OCI-LY7 (cell line): Measurements from ENCODE around the gene KRT38.

Experiments
- CTCF ChIP-seq: fragments of 200-600 bp; sonication (generic); conservative IDR thresholded peaks from 2 replicates; pipeline ENCODE4 v1.5.1; 2014; ENCODE audit warnings: mild to moderate bottlenecking, antibody characterized with exemption, low read length, moderate library complexity, mixed read lengths
- EZH2phosphoT487 ChIP-seq: fragments of 200-600 bp; sonication (generic); IDR thresholded peaks from 2 replicates; pipeline ENCODE4 v1.6.1; 2018; ENCODE audit warnings: low read depth, borderline replicate concordance, mild to moderate bottlenecking, mixed run types, antibody characterized with exemption, low read length, moderate library complexity, mixed read lengths

- TF ChIP-seq CTCF (no peak), EZH2phosphoT487 (no peak)
These were observed 45.2 kb downstream of the KRT38 start for GRCh38 chr17:41395611-41396010.
